A549 (cell line): Measurements from ENCODE around the gene ZRANB1.

Source experiments
- CHD2 ChIP-seq: fragments of 150-350 bp; IDR thresholded peaks from 2 replicates; pipeline ENCODE4 v1.6.1; 2014; ENCODE audit warnings: low read length; ENCODE audit not compliant: partially characterized antibody
- HDAC2 ChIP-seq: fragments of 200-600 bp; sonication (generic); IDR thresholded peaks from 2 replicates; pipeline ENCODE4 v1.6.1; 2016
- MYC ChIP-seq: IDR thresholded peaks from 2 replicates; pipeline ENCODE4 v1.6.1; 2012; ENCODE audit warnings: mild to moderate bottlenecking, inconsistent platforms, low read length, improper control_type of control experiment, borderline replicate concordance
- NFE2L2 ChIP-seq: fragments of 150-350 bp; conservative IDR thresholded peaks from 2 replicates; pipeline ENCODE4 v1.6.1; 2014; ENCODE audit warnings: low read length
- POLR2A ChIP-seq: IDR thresholded peaks from 2 replicates; pipeline ENCODE4 v1.6.1; 2012; ENCODE audit warnings: mild to moderate bottlenecking, low read length
- RFX5 ChIP-seq: fragments of 450-650 bp; IDR thresholded peaks from 2 replicates; pipeline ENCODE4 v1.7.1; 2014; ENCODE audit warnings: antibody characterized with exemption, mild to moderate bottlenecking, moderate library complexity
- TF ChIP-seq, protein P1 (sequence below): fragments of >200 bp; sonication (Bioruptor Twin); formaldehyde crosslinking; IDR thresholded peaks from 3 replicates; pipeline ENCODE4 v1.5.1; 2016

DNA sequence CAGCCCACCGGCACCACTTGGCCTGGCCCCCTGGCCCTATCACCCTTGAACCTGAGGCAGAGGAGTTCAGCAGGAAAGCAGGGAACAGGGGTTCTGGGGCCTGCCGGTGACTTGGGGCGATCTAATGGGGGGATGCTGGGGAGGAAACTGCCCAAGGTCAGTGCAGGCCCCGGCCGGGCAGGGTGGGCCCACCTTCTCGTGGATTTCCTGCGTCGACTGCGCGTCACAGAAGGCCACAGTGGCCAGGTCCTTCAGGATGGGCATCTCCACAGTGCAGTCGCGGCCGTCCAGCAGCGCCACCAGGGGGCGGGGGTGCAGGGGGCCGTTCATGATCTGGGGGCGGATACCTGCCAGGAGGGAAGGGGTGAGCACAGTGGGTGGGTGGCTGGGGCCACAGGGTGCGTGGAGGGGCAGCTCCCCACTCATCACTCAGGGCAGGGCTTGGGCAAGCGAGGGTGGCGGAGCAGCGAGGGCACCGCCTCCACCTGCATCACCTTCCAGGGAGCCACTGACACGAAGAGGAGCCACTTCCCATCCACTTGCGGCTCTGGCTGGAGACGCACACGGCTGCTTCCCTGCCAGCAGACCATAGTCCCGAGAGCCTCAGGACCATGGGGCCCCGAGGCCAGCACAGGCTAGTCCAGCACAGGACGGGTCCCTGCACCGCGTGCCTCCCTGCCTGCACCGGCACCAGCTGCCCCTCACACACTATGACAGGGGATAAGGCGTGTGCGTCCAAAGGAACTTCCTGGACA lies 61.4 kb downstream of the ZRANB1 start:
- TF ChIP-seq NFE2L2 (no peak), CHD2 (no peak), HDAC2 (no peak), MYC (no peak), POLR2A (no peak), RFX5 (no peak)
- TF ChIP-seq, protein P1, sequence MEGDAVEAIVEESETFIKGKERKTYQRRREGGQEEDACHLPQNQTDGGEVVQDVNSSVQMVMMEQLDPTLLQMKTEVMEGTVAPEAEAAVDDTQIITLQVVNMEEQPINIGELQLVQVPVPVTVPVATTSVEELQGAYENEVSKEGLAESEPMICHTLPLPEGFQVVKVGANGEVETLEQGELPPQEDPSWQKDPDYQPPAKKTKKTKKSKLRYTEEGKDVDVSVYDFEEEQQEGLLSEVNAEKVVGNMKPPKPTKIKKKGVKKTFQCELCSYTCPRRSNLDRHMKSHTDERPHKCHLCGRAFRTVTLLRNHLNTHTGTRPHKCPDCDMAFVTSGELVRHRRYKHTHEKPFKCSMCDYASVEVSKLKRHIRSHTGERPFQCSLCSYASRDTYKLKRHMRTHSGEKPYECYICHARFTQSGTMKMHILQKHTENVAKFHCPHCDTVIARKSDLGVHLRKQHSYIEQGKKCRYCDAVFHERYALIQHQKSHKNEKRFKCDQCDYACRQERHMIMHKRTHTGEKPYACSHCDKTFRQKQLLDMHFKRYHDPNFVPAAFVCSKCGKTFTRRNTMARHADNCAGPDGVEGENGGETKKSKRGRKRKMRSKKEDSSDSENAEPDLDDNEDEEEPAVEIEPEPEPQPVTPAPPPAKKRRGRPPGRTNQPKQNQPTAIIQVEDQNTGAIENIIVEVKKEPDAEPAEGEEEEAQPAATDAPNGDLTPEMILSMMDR = no peak
